C1 segment of cervical spinal cord (tissue), 14 donors: ENCODE results near the gene ZNF326.
"Not testable (repeated sequence)": the region's sequence is repeated elsewhere in the genome, so short reads cannot be mapped to it uniquely, and the experiment has no call there.

Source experiments
- DNase-seq, 14 donors: peaks; one replicate each; lab custom pipeline; 2025; lab: John Stamatoyannopoulos, UW

Gene ZNF326

DNA sequence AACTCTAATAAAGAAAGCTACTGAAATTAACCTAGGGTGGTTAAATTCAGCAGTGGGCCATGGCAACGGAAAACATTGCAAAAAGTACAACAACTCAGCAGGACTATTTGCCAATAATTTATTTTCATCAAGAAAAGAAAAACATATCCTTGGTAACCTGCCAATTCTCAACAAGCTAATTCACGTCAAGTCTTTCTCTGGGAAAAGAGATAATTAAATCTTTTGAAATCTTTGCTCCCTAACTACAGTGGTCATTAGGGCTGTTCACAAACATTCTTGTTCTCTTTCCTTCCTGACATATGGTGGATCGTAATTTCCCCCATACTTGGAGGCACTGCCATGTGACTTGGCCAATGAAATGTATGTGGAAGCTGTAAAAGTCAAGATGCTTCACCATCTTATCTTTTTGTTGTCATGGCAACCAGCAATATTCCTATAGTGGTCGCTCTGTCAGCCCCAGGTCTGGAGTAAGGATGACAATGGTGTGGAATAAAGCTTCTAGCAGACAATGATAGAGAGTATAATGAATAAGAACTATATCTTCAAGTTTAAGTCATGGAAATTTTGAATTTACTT is 29.6 kb upstream of the ZNF326 start:
- DNase-seq: no peak

- no peak for DNase-seq
Measured at GRCh38 chr1:89966656-89967055, 28.3 kb upstream of the ZNF326 start.

- no peak for DNase-seq
Measured at GRCh38 chr1:89971600-89971999, 23.3 kb upstream of the ZNF326 start.

GRCh38 chr1:89972024-89972423 is 22.9 kb upstream of the ZNF326 start:
- DNase-seq: no peak

GRCh38 chr1:89973471-89974127 is 21.3 kb upstream of the ZNF326 start:
- no peak for DNase-seq

DNA sequence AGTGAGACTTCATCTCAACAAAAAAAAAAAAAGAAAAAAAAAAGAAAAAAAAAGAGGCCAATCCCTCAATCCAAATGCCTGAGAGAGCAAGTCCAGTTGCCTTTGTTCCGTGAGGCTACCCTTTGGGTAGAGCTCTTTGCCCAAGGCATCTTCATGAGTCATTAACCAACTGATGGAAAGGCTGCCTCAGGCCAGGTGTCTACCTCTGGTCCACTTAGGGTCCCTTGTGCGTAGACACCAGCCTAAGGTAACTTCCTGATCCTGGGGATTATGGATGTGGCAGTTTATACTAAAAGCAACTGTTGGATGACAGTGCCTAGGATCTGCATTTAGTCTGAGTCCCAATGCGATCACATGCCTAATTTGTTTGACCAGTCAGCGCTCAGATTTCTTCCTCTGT is 20.7 kb upstream of the ZNF326 start:
- no peak for DNase-seq

DNA sequence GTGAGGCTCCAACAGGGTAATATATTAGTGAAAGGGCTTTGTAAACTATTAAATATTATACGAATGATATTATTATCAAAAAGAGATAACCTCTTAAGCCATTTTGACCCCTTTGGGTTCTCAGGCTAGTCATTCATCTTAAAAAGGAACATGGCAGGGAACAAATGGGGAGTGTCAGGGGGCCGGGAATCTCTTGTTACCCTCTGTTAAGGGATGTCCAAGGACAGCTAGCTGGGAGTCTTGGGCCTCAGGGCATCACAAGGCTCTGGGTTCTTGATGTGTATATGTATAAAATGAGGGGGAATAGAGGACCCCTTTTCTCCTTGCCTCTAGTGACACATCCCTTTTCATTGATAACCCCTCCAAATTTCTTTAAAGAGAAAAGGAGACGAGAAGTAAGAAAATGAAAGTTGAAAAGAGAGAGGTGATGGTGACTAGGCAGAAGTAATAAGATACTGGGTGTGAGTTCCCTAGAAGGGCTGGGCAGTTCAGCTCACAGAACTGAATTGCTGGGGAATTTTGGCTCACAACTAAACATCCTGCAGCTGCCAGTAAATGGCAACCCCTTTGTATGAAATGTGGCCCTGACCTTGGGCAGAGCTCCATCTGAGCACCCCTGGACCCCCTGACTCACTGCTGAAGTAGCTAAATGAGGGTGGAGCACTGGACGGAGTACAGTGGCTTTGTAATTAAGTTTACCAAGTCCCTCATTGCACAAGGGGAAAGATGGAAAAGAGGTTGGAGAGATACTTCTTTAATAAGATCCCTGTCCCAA is 20.0 kb upstream of the ZNF326 start:
- DNase-seq: no peak

DNA sequence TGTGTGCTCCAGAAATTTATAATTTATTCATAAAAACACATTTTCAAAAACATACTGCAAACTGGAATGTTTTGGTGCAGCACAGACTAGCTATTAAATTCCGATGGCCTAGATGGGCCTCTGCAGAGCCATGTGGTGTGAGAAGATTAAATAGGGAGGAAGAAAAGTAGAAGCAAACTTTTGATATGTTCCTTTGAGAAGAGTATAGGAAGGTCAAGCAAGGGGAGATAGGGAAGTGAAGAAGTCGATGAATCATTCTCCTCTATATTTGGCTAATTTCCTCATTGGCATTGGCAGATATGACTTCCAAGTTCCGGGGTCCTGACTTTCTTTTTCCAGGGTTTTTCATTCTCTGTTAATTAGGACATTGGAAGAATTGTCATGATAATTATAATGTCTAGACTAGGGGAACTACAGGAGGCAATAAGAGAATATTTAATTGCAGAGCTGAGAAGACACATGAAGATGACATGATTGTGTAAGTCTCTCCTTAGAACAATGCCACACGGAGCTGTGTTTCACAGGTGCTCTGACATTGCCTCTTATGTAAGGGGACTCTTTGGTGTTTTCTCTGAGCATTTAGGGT is 19.3 kb upstream of the ZNF326 start:
- no peak for DNase-seq

DNA sequence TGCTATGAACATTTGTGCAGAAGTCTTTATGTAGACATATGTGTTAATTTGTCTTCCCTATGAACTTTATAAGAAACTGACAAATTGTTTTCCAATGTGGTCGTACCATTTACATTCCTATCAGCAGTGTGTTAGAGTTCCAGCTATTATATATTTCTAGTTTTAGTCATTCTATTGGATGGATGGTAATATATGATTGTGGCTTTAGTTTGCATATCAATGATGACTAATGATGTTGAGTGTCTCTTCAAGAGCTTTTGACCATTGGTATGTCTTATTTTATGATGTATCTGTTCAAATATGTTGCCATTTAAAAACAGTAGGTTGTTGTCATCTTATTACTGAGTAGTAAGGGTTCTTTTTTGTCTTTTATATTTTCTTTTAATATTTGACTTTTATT is 16.2 kb upstream of the ZNF326 start:
- DNase-seq: no peak

GRCh38 chr1:89980605-89981004 is 14.3 kb upstream of the ZNF326 start:
- DNase-seq: no peak

GRCh38 chr1:89982846-89983245 is 12.1 kb upstream of the ZNF326 start:
- not testable (repeated sequence) for DNase-seq

DNA sequence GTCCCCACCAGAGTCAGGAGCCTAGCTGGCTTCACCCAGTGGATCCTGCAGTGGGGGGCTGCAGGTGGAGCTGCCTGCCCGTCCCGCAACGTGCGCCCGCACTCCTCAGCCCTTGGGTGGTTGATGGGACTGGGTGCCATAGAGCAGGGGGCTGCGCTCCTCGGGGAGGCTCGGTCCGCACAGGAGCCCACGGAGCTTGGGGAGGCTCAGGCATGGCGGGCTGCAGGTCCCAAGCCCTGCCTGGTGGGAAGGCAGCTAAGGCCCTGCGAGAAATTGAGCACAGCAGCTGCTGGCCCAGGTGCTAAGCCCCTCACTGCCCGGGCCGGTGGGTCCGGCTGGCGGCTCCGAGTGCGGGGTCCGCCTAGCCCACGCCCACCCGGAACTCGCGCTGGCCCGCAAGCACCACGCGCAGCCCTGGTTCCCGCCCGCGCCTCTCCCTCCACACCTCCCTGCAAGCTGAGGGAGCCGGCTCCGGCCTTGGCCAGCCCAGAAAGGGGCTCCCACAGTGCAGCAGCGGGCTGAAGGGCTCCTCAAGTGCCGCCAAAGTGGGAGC is 10.3 kb upstream of the ZNF326 start:
- not testable (repeated sequence) for DNase-seq

GRCh38 chr1:89986020-89986419 is 8.9 kb upstream of the ZNF326 start:
- DNase-seq: no peak

DNA sequence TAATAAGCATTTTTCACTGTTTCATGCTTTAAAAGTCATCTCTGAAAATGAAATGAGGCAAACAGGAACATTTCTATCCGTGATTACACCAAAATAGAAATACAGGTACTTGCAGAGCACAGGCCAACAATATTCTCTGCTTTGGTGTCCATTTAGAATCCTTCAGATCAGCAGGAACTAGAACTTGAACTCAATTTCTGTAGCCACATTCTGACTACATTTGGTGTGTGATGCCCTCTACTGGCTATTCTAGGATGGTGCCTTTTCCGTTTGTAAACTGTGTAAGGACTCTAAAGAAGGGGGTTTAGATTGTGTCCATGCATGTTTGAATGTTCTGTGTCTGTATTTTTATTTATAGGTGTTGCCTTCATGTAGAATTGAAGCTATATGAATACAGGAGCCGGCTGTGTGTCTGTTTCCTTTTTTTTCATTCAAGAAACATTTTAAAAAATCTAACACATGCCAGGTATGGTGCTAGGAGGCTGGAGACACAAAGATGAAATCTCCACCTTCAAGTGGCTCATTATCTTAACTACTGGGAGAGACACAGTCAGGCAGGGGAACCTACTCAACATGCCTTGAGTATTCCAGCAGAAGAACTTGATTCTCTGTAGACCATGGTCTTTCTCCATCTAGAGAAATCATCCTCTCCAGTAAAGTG is 7.6 kb upstream of the ZNF326 start:
- DNase-seq: peak in 9 of 14 donors; percentile 2 to 60 (median 24)

DNA sequence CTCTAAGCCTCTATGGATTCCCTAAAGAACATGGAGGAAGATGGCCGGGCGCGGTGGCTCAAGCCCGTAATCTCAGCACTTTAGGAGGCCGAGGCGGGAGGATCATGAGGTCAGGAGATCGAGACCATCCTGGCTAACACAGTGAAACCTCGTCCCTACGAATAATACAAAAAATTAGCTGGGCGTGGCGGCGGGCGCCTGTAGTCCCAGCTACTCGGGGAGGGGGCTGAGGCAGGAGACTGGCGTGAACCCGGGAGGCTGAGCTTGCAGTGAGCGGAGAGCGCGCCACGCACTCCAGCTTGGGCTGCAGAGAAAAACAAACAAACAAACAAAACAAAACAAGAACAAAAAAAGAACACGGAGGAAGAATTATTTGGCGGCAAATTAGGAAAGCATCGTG is 5.8 kb upstream of the ZNF326 start:
- DNase-seq: no peak

DNA sequence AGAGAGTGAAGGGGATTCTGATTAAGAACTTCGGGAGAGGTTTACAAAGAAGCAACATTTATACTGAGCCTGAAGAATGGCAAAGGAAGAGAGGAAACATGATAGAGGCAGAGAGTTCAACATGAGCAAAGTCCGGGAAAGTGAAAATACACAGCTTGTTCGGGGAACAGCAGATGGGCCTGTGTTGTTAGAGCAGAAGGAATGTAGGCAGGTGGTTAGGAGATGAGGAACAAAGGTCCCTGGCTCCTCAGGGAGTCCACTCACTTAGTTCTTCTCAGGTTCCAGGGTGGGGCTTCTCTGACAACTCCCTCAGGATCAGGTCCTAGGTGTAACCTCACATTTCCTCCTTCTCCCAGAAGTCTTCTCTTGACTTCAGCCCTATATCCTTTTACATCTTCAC is 5.1 kb upstream of the ZNF326 start:
- peak in 1 of 14 donors; percentile 56 for DNase-seq

- no peak for DNase-seq
Measured at GRCh38 chr1:89990976-89991831, 3.7 kb upstream of the ZNF326 start.

GRCh38 chr1:89993541-89993940 is 1.4 kb upstream of the ZNF326 start:
- peak in 1 of 14 donors; percentile 1 for DNase-seq

DNA sequence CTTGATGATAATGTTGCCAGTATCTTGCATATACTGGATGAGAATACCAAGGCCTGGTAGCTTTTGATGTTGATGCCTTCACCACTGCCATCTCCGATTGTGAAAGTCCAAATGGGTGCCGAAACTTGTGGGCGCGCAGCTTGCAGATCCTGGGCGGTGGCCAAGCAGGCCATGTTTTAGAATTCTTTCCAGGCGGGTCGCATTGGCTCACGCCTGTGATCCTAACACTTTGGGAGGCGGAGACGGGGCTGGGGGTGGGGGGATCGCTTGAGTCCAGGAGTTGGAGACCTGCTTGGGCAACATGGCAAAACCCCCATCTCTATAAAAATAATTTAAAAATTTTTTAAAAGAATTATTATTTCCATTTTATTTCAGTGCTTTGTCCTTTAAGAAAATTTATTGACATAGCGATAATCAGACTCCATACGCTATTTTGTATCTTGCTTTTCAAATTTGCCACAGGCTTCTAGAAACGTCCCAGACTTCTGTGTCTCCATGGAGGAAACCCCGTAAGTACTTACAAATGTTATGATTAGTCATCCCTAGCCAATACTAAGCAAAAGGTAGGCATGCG is 592 bp upstream of the ZNF326 start:
- DNase-seq: peak in 1 of 14 donors; percentile 20
